ENCODE measurements around the gene ITIH1. TPM values are rescaled to one million over a fixed set of nuclear protein-coding genes. Genes with fewer than 3 reads are reported as not detected.
"Not testable (repeated sequence)": the region's sequence is repeated elsewhere in the genome, so short reads cannot be mapped to it uniquely, and the experiment has no call there.

Gene ITIH1
- total RNA-seq, 1 donor from 2014 or later, result not detected

GRCh38 chr3:52773361-52774065 lies 3.9 kb upstream of the ITIH1 start:
- DNase-seq (peak; percentile 9), ATAC-seq (ENCODE audit: poor library complexity) (no peak)
- intact Hi-C loops (cut with DNase I), result loop anchor here (5.0 kb wide), 1 partner anchor 124 kb away; the partner anchor contains the start of gene STIMATE

DNA sequence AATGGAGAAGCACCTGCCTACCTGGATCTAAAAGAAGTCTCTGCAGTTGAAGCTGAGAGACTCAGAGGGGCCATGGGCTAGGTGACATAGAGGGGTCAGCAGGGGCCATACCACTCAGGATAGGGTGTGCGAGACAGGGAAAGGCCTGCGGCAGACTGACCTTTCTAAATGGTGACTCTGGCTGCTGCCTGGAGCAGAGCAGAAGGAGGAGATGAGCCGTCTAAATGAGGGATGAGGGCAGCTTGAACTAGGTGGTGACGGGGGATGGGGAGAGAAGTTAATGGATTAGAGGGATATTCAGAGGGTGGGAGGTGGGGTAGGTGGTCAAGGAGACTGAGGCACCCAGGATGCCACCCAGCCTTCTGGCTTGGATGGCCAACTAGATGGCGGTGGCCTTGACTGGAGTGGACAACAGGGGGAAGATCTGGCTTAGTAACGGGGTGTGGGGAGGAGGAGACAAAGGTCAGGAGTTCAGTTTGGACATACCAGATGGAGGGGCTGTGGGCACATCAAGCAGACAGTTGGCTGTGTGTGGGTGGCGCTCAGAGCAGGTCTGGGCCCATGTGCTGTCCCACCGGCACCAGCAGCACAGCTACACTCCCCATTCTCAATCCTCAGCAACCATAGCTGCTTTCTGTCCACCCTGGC lies 3.2 kb upstream of the ITIH1 start:
- intact Hi-C loops (cut with DNase I), result loop anchor here (5.0 kb wide), 1 partner anchor 123 kb away; the partner anchor contains the start of gene STIMATE
- DNase-seq, result peak; percentile 15

DNA sequence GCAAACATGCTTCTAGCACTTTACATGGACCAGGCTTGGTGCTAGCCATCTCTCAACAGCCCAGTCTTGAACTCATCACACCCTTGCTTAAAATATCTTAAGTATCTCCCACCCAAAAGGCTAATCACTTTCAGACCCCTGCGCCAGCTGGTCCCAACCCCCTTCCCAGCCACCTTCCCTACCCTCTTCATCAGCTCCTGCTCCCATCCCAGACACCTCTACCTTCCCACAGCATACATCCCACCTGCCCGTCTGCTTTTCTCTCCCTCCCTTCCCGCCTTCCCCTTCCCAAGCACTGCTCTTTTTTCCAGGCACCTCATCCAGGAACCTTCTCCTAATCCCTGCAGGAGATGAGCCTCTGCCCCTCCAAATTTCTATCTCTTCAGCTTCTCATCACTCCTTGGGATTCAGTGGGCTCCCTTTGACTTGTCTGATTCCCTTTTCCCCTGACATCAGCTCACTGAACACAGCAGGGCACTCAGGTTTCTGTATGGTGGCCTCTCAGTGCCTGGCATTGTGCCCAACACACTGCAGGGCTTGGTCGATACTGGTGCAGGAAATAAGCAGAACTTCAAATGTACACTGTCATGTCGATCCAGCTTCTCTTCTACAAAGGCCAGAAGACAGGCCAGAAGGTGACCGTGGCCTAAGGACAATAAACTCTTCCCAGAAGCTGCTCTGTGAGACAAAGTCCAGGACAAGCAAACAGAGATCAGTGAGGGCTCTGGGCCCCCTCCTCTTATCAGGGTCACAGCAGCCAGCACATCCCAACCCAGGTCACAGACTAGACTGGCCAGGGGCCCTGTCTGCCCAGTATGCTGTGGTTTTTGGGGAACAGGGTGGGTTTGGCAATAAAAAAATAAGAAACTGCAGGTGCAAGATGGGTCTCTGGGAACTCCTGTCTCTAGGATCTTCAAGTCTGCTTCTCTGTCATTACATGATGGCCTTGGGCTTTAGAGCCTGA lies 2.2 kb upstream of the ITIH1 start:
- ATAC-seq (ENCODE audit: poor library complexity) (no peak), DNase-seq (peak; percentile 45)
- intact Hi-C loops (cut with DNase I), result loop anchor here (5.0 kb wide), 1 partner anchor 122 kb away; the partner anchor contains the start of gene STIMATE

More for the DNA sequence above, 3.2 kb upstream of the ITIH1 start:
- ATAC-seq (ENCODE audit: poor library complexity), result no peak

DNA sequence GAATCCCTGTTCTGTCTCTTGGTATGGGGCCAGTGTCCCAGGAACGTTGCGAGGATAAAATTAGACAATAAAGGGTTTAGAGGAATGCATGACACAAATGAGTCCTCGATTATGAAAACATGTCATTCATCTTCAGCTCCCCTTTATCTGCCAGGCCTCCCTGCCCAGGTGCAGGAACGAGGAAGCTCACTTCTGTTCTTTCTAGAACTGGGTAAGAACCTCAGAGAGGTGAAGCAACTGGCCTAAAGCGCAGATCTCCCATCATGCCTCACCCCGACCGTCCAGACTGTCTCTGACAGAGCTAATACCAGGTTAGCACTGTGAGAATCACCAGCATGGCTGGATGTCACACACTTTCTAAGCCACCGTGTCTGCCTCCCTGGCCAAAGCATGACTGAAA lies 1.5 kb upstream of the ITIH1 start:
- DNase-seq (peak; percentile 7), ATAC-seq (ENCODE audit: poor library complexity) (no peak)
- intact Hi-C loops (cut with DNase I), result no loop called here

DNA sequence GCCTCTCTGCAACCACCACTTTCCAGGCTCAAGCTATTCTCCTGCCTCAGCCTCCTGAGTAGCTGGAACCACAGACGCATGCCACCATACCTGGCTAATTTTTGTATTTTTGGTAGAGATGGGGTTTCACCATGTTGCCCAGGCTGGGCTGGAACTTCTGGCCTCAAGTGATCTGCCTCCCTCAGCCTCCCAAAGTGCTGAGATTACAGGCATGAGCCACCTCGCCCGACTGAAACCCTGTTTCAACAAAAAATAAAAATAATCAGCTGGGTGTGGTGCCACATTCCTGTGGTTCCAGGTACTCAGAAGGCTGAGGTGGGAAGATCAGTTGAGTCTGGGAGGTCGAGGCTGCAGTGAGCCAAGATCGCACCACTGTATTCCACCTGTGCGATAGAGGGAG lies 913 bp upstream of the ITIH1 start:
- ATAC-seq (ENCODE audit: poor library complexity); intact Hi-C loops (cut with DNase I); DNase-seq: not testable (repeated sequence)

GRCh38 chr3:52777959-52778805 lies 783 bp downstream of the ITIH1 start:
- ATAC-seq (ENCODE audit: poor library complexity), result no peak
- peak; percentile 30 for DNase-seq
- intact Hi-C loops (cut with DNase I), result no loop called here

DNA sequence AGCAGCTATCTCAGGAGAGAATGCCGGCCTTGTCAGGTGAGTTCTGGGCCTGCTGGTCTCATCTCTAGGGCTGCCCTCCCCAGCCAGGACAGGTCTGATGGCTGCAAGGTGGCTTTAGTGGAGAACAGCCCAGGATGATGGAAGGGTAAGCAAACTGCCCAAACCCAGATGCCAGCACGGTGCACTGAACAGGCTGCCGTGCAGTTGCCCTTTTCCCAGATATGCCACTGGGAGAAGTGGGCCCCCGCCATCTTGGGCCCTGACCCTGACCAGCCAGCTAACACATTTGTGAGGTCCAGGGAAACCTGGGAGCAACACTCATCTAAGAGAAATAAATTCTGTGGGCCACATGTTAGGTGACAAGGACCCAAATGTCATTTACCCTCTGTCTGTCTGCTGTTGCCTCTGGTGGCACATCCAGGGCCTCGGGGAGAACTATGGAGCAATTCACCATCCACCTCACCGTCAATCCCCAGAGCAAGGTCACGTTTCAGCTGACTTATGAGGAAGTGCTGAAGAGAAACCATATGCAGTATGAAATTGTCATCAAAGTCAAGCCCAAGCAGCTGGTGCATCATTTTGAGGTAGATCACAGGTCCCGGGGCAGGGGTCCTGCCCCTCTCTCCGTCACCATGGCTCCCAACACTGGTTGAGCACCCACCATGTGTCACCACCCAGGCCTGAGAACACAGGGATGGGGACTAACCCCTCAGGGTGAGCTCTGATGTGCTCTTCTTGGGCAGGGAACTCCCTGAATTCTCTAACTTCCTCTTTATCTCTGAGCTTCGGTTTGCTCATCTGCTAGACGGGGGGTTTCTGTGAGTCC lies 1.8 kb downstream of the ITIH1 start:
- intact Hi-C loops (cut with DNase I), result no loop called here
- DNase-seq (peak; percentile 23), ATAC-seq (ENCODE audit: poor library complexity) (no peak)

DNA sequence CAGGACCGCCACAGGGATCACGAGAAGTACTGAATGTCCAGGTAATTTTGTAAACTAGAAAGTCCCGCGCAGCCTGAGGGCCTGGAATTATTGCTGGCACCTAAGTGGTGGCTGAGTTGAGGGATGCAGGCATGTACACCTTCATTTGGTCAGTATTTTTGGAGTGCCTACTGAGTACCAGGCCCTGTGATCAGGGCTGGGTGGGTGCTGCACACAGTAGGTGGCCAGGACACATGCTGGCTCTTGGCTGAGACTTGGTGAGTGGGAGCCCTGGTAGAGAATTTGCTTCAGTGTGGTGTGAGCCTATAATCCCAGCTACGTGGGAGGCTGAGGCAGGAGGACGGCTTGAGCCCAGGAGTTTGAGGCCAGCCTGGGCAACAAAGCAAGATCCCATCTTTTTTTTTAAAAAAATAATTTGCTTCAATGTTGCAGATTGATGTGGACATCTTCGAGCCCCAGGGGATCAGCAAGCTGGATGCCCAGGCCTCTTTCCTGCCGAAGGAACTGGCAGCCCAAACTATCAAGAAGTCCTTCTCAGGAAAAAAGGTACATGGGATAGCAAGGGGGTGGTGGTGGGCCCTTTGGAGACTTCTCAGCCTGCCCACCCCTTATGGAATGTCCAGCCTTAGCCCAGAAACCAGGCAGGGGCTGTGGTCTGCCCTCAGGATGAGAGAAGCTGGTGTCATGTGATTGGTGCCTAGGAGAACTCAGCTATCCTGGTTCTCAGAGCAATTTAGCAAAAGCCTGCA lies 2.6 kb downstream of the ITIH1 start:
- DNase-seq (no peak), ATAC-seq (ENCODE audit: poor library complexity) (no peak)
- intact Hi-C loops (cut with DNase I), result no loop called here

GRCh38 chr3:52781741-52782140 lies 4.3 kb downstream of the ITIH1 start:
- intact Hi-C loops (cut with DNase I), result no loop called here
- ATAC-seq (ENCODE audit: poor library complexity), result no peak
- DNase-seq, result peak; percentile 26

- ATAC-seq (ENCODE audit: poor library complexity) (no peak), DNase-seq (peak; percentile 11)
- intact Hi-C loops (cut with DNase I), result no loop called here
These were observed 5.2 kb downstream of the ITIH1 start for GRCh38 chr3:52782412-52783210.

DNA sequence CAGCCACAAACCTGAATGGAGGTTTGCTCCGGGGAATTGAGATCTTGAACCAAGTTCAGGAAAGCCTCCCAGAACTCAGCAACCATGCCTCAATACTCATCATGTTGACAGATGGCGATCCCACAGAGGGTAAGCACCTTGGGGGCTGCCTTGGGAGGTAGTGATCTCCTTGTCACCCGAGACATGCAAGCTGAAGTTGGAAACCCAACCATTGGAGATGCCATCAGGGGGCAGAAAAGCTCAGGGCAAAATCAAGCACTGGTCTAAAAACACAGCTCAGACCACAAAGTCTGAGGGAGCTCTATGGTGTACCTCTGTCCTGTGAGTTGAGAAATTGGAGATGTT lies 5.8 kb downstream of the ITIH1 start:
- ATAC-seq (ENCODE audit: poor library complexity) (no peak), DNase-seq (no peak)
- intact Hi-C loops (cut with DNase I), result no loop called here

DNA sequence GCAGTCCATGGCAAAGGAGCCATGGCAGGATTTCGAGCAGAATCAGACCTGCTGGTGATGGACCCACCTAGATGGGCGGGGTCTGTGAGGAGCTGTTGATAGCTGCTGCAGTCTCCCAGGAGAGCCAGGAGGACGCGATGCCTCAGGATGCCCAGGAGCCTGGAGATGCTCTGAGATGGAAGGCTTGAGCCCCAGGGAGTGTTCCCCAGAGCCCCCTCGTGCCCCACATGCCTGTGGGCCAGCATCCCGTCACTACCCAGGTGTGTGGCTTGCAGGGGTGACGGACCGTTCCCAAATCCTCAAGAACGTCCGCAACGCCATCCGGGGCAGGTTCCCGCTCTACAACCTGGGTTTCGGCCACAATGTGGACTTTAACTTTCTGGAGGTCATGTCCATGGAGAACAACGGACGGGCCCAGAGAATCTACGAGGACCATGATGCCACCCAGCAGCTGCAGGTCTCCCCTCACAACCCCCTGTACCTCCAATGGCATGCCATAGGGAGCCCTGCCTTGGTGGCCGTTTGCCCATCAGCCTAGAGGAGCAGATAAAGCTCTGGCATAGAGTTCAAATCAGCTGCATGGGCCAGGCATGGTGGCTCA lies 6.7 kb downstream of the ITIH1 start:
- DNase-seq, result peak; percentile 29

DNA sequence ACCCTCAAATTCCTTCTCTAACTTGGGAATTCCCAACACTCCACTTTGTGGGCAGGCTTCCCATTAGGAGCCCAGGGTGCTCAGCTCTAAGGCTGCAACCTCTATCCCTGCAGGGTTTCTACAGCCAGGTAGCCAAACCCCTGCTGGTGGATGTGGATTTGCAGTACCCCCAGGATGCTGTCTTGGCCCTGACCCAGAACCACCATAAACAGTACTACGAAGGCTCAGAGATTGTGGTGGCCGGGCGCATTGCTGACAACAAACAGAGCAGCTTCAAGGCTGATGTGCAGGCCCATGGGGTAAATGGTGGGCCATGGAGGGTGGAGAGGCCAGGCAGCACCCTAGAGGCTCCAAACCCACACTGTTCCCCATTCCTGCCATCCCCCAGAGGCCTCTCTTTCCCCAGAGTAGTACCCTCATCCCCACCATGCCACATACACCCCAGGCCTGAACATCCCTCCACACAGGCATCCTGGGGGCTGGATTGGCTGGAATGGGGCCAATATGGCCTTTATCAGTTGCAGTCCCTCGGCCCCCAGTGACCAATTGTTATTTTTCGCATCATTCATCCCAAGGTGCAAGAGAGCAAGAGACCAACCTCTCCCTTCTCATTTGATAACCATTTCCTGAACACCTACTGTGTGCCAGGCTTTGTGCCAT lies 7.7 kb downstream of the ITIH1 start:
- DNase-seq, result peak; percentile 21
- intact Hi-C loops (cut with DNase I), result no loop called here
- ATAC-seq (ENCODE audit: poor library complexity), result no peak

More for the DNA sequence above, 6.7 kb downstream of the ITIH1 start:
- ATAC-seq (ENCODE audit: poor library complexity), result no peak
- intact Hi-C loops (cut with DNase I), result no loop called here

DNA sequence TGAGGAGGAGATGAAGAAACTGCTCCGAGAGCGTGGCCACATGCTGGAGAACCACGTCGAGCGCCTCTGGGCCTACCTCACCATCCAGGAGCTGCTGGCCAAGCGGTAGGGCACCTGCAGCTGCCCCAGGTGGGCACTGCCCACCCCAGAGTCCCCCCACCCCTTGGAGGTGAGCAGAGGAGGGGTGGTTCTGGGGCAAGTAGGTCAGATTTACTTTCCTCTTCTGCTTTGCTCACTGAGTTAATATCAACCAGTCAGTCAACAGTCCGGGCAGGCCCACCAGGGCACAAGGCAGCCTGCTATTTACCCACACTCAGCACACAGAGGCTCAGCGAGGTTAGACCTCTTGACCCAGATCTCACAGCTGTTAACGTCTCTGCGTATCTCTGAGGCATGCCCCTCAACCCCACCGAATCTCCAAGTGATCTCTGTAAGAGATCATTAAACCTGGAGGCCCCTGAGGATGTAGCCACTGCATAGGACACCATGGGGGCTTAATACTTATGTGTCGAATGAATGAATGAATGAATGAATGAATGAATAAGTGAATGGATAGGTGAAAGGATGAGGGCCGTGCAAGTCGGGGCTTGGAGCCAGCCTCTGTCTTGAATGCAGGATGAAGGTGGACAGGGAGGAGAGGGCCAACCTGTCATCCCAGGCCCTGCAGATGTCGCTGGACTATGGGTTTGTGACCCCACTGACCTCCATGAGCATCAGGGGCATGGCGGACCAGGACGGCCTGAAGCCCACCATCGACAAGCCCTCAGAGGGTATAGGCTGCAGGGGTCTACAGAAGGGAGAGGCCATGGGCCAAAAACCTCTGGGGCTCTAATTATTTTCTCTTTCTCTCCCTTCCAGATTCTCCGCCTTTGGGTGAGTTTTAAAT lies 9.2 kb downstream of the ITIH1 start:
- DNase-seq, result peak; percentile 22

More for the DNA sequence above, 9.2 kb downstream of the ITIH1 start:
- intact Hi-C loops (cut with DNase I), result no loop called here
- no peak for ATAC-seq (ENCODE audit: poor library complexity)

All from Right ventricle myocardium superior (tissue), 1 donor.